Epidermal melanocyte (primary cell): ENCODE measurements around the gene PAIP1.
"Not testable (repeated sequence)": the region's sequence is repeated elsewhere in the genome, so short reads cannot be mapped to it uniquely, and the experiment has no call there.

ENCODE experiments used
- DNase-seq: peaks from one replicate; pipeline ENCODE4 v3.0.0; 2011; ENCODE audit warnings: low spot score; ENCODE audit not compliant: insufficient read length

PAIP1 gene

DNA sequence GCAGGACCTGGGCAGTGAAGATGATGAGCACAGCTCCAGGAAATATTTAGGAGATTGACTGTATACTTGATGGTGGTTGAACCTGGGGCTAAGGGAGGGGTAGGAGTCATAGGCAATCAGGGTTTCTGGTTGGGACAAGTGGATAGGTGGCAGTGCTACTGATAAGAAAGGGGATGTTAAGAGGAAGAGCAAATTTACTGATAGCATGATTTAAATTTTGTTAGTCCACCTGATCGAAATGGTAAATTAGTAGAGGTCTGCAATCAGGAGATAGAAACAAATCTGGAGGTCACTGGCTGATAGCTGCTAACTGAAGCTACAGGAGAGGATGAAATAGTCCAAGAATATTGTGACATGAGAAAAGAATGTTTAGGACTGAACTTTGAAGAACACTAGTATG, 36.3 kb downstream of the PAIP1 start:
- DNase-seq = no peak

DNA sequence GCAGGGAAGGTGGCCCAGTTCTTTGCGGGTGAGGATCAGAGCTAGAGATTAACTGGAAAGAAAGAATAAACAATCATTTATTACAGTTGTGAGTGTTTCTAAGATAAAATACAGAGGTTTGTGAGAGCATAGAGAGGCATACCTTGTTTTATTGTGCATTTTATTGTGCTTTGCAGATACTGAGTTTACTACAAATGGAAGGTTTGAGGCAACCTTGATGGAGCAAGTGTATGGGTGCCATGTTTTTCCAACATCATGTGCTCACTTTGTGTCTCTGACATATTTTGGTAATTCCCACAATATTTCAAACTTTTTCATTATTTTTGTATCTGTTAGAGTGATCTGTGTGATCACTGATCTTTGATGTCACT, 41.2 kb downstream of the PAIP1 start:
- no peak for DNase-seq

DNA sequence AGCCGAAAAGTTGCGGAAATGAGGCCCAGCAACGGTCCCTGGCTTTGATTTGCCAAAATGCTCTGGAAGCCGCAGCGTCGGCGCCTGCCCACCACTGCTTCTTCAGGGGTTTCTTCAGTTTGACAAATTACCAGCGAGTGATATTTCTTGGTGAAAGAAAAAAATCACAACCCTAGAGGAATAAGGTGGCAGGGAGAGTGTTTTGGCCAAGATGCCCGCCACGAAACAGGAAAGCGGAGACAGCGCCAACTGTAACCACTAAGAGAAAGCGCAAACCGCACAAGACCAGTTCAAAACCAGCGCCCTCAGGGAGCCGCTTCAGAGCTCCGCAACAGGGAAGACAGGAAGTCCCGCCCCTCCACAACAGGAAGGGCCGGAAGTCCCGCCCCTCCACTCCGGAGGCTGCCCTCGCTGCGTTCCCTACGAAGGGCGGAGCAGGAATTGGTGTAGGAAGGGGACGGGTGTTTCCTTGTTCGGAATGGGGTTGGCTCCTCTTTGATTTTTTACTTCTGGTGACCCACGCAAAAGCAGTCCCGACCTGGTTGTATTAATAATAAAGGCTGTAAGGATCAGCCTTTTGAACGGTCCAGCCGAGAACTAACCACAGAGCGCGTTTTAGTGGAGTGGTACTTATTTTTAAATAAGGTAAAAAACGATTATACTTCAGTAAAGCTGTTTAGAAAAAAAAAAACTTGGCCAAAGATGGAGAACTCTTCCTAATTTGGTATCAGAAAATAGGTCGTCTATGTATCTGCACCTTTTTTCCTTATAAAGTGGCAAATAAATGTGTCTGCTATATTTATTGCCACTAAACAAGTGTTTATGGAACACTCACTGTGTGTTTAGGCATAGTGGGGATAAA, 41.8 kb downstream of the PAIP1 start, which contains the start of gene C5orf34:
Gene C5orf34, minus strand, starts transcription at position 333 of the 862 bp plus-strand sequence. CDS start 5,809 bp downstream, outside the sequence.
- DNase-seq = peak; percentile 100

DNA sequence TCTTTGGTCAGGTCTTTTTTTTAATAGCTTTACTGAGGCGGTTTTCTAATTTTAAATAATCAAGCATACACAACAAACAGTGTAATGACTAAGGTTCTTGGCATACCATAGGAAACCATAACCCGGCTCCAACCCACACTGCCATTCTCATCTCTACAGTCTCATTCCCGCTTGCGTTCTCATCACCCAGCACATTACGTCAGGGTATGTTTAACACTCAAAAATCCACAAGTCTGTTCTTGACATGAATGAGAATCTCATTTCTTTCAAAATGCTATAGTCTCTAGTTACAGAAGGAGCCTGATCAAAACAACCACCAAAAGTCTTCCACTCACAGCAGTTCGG, 42.4 kb downstream of the PAIP1 start:
- peak; percentile 64 for DNase-seq

DNA sequence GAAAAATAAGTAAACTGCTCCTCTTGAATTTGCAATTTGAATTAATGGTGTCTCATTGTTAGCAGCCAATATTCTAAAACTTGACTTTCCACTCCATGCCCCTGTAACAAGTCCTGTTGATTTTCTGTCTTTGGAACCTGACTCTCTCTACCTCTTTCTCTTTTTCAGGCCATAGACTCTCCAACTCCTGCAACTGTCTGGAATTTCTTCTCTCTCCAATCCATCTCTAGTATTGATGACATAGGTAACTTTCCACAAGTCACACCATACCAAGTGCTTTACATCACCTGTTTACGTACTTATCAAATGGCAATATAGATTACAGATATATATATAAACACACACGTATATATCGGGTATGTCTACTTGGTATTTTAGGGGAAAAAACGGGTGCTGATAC, 42.9 kb downstream of the PAIP1 start:
- no peak for DNase-seq

DNA sequence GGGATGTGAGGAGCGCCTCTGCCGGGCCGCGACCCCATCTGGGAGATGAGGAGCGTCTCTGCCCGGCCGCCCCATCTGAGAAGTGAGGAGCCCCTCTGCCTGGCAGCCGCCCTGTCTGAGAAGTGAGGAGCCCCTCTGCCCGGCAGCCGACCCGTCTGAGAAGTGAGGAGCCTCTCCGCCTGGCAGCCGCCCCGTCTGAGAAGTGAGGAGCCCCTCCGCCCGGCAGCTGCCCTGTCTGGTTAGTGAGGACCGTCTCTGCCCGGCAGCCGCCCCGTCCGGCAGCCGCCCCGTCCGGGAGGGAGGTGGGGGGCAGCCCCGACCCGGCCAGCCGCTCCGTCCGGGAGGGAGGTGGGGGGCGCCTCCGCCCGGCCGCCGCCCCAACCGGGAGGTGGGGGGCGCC, 45.8 kb downstream of the PAIP1 start:
- not testable (repeated sequence) for DNase-seq

DNA sequence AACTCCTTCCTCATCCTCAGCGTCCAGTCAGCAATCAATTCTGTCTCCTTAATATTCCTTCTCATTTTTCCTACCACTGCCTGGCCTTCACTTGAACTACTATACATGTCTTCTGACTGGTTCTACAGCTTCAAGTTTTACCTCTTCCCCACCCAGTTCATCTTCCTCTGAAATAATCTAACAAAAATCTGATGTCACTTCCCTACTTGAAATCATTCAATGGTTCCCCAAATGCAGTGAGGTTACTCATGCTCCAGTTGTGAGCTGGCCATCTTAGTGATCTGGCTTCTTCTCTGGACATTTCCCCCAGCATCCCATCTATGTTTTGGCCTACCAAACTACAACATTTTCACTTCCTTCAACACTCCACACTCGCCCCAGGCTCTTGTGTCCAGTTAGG, 58.3 kb downstream of the PAIP1 start:
- no peak for DNase-seq

DNA sequence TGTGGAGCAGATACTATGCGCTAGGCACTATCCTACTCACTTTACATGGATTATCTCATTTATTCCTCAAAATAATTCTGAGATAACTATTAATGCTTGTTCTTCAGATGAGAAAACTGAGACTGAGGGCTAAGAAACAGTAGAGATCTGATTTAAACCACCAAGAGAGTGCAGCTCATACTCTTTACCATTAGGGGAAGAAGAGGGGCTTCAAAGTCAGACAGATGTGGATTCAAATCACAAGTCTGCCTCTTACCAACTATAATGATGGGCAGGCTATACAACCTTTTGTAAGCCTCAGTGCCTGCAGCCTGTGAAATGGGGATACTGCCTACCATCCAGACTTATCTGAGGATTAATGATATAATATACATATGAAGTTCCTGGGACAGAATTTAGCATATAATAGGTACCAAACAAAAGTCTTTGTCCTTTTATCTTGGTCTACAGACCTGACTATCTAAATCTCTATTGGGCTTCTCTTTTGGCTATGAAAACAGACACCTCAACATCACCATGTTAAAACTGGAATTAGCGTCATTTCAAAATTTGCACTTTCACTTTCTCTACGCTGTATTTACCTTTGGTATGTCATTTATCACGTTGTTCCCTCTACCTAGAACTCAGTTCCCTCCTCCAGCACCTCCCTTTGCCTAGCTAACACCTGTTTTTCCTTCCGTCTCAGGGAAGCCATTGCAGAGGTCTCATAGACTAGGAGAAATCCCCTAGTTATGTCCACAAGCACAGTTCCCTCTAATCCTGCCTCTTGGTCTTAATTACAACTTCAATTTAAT, 59.4 kb downstream of the PAIP1 start:
- DNase-seq = no peak

DNA sequence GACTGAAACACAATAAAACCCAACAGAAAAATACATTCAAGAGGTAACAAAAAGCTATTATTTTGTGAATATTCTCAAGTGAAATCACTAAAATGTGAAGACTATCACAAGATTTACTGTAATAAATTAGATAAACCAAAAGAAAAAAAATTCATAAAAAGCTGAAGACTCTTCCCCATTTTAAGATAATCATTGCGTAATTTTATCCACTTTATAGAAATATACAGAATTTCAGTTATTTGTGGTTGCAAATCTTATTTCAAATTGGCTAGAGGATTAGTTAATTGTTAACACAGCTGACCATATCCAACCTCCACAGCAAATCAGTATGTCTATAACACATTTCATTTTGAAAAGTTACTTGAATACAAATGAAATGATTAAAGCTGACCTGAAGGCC, 65.6 kb downstream of the PAIP1 start:
- no peak for DNase-seq

DNA sequence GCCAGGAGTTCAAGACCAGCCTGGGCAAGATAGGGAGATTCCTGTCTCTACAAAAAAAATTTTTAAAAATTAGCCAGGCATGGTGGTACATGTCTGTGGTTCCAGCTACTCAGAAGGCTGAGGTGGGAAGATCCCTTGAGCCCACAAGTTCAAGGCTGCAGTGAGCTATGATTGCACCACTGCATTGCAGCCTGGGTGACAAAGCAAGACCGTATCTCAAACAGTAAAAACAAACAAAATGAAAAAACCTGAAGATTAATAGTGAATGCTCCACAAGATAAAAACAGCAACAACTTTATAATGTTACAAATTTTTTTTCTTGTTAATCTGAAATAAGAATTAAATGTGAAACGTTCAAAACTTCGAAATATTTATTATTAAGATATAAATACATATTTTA, 70.5 kb downstream of the PAIP1 start:
- no peak for DNase-seq

DNA sequence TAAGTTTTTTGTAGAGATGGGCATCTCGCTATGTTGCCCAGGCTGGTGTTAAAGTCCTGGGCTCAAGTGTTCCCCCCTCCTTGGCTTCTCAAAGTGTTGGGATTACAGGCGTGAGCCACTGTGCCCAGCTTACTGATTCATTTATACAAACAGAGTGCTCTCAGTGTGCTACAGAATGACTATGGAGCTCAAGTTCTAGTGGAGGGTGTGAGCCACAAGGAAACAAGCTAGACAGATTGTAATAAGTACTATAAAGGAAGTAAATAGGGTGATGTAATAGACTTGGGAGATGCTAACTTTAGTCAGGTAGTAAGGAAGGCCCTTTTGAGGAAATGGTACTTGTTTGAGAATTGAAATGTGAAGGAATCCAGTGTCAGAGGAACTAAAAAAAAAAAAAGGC, 71.5 kb downstream of the PAIP1 start:
- DNase-seq = no peak

DNA sequence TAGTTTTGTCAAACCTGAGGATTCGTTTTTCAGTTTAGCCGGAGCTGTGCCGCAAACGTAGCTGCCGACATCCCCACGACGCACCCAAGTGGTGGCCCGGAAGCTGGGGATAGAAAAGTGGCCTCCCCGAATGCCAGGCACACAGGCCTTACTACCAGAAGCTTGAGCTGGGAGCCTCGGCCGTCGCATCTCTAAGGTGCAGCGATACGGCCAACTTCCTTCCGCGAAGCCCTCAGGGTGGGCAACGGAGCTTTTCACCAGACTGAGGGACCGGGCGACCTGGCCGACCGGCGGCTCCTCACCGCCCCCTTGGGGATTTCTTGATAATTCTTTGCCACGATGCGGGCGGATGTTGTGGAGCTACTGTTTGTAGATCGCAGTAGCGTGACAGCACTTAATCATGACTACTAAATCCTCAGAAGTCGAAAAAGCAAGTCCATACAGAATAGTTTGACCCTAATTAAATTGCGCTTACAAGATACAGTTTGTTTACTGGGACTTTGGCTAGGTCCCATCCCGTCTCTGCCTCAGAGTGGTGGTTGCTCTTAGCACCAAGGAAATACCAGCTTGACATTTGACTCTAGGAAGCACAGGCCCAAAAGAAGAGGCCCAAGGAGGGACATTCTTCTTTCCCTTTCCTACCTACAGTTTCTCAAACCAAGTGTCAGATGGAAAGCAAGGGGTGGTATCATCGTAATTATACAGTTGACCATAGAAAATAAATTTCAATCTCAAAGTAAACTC, 72.6 kb downstream of the PAIP1 start:
- peak; percentile 70 for DNase-seq

DNA sequence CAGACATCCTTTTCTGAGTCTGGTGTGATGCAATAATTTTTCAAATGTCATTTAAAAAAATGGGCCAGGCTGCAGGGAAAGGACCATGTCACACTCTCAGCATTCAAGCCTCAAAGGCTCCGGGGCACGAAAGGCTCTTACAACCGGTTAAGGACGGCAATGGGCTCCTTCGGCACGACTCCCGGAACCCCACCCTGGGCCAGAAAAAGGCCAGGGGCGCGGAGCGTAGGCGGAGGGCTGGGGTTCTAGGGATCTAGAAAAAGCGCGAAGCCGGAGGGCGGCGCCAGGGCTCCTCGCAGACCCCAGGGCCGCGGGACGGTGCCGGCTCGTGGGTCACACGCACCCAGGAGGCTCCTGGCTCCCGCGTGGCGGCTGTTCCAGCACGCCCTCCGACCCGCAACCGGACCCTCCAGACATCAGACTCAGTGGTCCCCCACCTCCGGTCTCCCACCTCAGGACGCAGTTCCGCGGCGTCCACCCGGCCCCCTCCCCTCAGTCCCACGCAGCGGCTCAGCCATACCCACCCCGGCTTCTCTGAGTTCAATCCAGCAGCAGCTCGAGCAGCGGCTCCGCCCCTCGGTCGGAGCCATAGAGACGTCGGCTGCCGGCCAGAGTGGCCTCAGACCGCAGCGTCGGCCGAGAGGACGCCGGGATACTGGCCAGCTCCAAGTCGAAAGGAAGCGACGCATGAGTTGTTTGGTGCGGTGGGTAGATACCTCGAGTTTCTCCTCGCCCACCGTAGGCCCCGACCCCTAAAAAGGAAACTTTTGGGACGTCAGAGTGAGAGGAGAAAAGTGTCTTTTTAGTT, 73.4 kb downstream of the PAIP1 start, which contains the start of gene TMEM267:
Gene TMEM267, minus strand, starts transcription at position 568 of the 808 bp plus-strand sequence. CDS start 29,896 bp downstream, outside the sequence.
- DNase-seq = peak; percentile 65

DNA sequence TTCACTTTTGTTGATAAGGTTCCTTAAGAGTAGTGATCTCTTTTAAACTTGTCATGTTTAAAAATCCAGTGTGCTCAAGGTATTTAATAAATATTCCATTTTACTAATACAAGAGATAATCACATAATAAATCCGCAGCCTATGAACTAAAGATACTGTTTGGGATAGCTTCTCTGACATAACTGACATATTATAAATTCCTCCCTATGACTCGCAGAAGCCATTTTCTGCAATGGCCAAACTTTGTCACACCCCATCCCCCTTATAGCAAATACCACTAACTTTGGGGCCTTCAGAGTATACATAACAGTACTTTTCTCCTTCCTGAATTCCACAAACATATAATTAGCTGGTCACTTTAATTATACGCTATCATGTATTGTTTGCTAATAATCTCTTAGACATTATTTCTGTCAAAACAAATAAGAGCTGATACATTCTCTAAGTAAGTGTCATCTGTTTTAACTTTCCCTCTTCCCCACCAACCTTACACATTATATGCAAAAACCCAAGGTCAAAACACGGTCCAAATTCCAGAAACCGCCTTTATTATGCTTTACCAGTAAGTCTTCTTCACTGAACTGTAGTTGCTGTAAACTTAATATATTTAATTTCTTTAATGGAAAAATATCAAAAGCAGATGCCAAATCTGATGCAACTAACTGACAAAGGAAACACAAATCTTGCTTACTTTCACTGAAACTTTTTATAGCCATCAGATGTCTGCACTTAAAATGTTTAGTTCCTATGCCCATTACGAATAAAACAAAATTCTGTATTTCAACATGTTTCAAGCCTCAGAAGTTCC, 74.2 kb downstream of the PAIP1 start:
- peak; percentile 20 for DNase-seq
